Duodenal mucosa (tissue), 2 donors: ENCODE data around the gene BCL2A1.

Experiments used
- H3K27ac ChIP-seq: one replicate; pipeline ENCODE4 v1.7.0; 2013; ENCODE audit warnings: low read depth, low read length
- H3K27me3 ChIP-seq, 2 donors: one replicate each; pipeline ENCODE4 v1.7.0; 2013; ENCODE audit warnings: low read length in 2 of 2, control low read depth in 1 of 2; ENCODE audit not compliant: insufficient read depth in 2 of 2, control insufficient read depth in 1 of 2
- H3K36me3 ChIP-seq, 2 donors: one replicate each; pipeline ENCODE4 v1.7.0; 2013; ENCODE audit warnings: low read length in 2 of 2, control low read depth in 1 of 2; ENCODE audit not compliant: insufficient read depth in 2 of 2, control insufficient read depth in 1 of 2
- H3K4me1 ChIP-seq, 2 donors: one replicate each; pipeline ENCODE4 v1.7.0; 2013; ENCODE audit warnings: low read length in 2 of 2, control low read depth in 1 of 2; ENCODE audit not compliant: insufficient read depth in 2 of 2, control insufficient read depth in 1 of 2
- H3K4me3 ChIP-seq, 2 donors: one replicate each; pipeline ENCODE4 v1.7.0; 2013; ENCODE audit warnings: low read length in 2 of 2, low read depth in 1 of 2
- H3K9ac ChIP-seq, 2 donors: one replicate each; pipeline ENCODE4 v1.7.0; 2013; ENCODE audit warnings: low read length in 2 of 2, low read depth in 1 of 2
- H3K9me3 ChIP-seq, 2 donors: one replicate each; pipeline ENCODE4 v1.7.0; 2013; ENCODE audit warnings: low read length in 2 of 2, control low read depth in 1 of 2; ENCODE audit not compliant: control insufficient read depth in 1 of 2

BCL2A1 gene

GRCh38 chr15:79977431-79978054 is 6.5 kb upstream of the BCL2A1 start:
- Histone ChIP-seq H3K9me3 (no peaks in the 10 kb centered on the region), H3K9ac (no peak overlapping the region), H3K36me3 (no peaks in the 10 kb centered on the region), H3K4me1 (peaks cover 16 to 19% of the 10 kb centered on the region in 2 donors), H3K4me3 (no peak overlapping the region), H3K27ac (no peak overlapping the region), H3K27me3 (no peaks in the 10 kb centered on the region)

DNA sequence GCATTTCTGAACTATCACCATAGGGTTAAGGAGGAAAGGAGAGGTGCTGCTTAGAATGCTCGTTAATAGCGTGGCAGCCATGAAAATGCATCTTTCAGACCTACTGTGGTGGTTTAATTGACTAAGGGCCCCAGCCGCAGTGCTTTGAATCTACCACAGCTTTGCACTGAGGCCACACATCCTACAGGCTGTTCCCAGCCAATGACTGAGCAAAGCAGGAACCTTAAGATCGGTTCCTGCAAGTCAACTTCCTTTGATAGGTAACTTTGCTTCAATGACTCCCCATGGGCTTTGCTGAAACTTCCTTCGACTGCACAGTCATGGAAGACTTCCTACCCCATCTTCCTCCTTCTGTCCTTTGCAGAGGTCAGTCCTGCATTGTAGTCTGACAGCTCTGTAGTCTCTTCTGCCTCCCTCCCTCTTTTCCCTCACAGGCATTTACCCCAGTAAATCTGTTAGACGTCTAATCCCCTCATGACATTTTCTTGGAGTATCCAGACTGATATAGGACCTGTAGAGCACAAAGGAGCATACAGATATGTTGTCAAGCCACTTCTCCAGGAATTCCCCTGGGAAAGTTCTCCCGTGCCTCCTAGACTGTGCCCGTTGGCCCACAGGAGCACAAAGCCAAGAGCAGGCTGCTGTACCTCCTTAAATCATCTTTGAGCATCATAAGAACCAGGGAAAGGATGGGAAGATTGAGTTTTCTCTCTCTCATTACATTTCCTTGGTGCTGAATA is 2.6 kb upstream of the BCL2A1 start:
- Histone ChIP-seq H3K36me3 (no peaks in the 10 kb centered on the region), H3K9ac (no peak overlapping the region), H3K4me3 (no peak overlapping the region), H3K4me1 (peaks cover 6 to 10% of the 10 kb centered on the region in 2 donors), H3K27ac (no peak overlapping the region), H3K27me3 (no peaks in the 10 kb centered on the region), H3K9me3 (no peaks in the 10 kb centered on the region)

DNA sequence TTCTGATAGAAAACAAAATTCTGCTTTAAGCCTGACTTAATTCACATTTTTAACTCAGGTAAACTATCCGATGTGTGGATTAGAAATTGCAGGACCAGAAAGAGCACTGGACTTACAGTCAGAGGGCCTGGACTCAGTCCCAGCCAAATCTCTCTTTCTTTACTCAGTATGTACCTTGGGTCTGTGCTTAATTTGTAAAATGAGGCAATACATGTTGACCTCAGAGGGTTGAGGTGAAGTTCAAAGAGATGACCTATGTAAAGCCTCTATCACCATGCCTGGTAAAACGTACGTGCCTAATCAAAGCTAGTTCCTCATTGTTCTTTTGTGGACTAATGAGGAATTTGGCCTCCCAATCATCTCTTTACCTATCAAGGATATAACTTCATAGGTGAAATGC is 1.9 kb upstream of the BCL2A1 start:
- no peak overlapping the region for H3K4me3 ChIP-seq
- H3K27ac ChIP-seq = no peak overlapping the region
- H3K9me3 ChIP-seq = no peaks in the 10 kb centered on the region
- H3K36me3 ChIP-seq = no peaks in the 10 kb centered on the region
- H3K27me3 ChIP-seq = no peaks in the 10 kb centered on the region
- H3K9ac ChIP-seq = no peak overlapping the region
- peaks cover 0 to 5% of the 10 kb centered on the region in 2 donors for H3K4me1 ChIP-seq

- H3K27ac ChIP-seq = no peak overlapping the region
- H3K36me3 ChIP-seq = no peaks in the 10 kb centered on the region
- H3K4me3 ChIP-seq = peak overlapping the region in 1 of 2 donors; percentile 34
- no peak overlapping the region for H3K9ac ChIP-seq
- no peaks in the 10 kb centered on the region for H3K27me3 ChIP-seq
- H3K9me3 ChIP-seq = no peaks in the 10 kb centered on the region
- peaks cover 0 to 5% of the 10 kb centered on the region in 2 donors for H3K4me1 ChIP-seq
These were observed 815 bp downstream of the BCL2A1 start for GRCh38 chr15:79970181-79970580.

DNA sequence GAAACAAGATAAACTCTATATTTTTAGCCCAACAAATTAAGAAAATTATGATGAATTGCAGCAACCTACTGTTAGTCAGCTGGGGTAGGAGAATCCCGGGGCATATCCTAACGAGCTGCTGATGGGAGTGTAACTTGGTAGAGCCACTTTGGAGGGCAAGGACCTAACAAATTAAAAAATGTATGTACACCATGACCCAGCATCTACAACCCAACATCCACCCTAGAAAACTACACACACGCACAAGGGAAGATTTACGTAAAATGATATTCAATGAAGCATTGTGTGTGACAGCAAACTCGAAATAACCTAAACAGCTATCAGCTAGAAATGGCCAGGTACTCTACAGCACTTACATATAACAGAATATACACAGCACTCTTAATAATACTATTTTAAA is 1.9 kb downstream of the BCL2A1 start:
- Histone ChIP-seq H3K9me3 (no peaks in the 10 kb centered on the region), H3K27ac (no peak overlapping the region), H3K27me3 (no peaks in the 10 kb centered on the region), H3K4me3 (peak overlapping the region; percentile 26 to 40), H3K9ac (no peak overlapping the region), H3K4me1 (peaks cover 0 to 5% of the 10 kb centered on the region in 2 donors), H3K36me3 (no peaks in the 10 kb centered on the region)

- Histone ChIP-seq H3K4me3 (no peak overlapping the region), H3K27ac (peak overlapping the region; percentile 10), H3K9ac (no peak overlapping the region), H3K9me3 (no peaks in the 10 kb centered on the region), H3K36me3 (no peaks in the 10 kb centered on the region), H3K4me1 (no peaks in the 10 kb centered on the region), H3K27me3 (no peaks in the 10 kb centered on the region)
These were observed 3.5 kb downstream of the BCL2A1 start for GRCh38 chr15:79967298-79968182.

GRCh38 chr15:79966634-79967297 is 4.2 kb downstream of the BCL2A1 start:
- no peaks in the 10 kb centered on the region for H3K27me3 ChIP-seq
- H3K9ac ChIP-seq = no peak overlapping the region
- H3K9me3 ChIP-seq = no peaks in the 10 kb centered on the region
- no peak overlapping the region for H3K27ac ChIP-seq
- H3K4me1 ChIP-seq = no peaks in the 10 kb centered on the region
- no peak overlapping the region for H3K4me3 ChIP-seq
- no peaks in the 10 kb centered on the region for H3K36me3 ChIP-seq

DNA sequence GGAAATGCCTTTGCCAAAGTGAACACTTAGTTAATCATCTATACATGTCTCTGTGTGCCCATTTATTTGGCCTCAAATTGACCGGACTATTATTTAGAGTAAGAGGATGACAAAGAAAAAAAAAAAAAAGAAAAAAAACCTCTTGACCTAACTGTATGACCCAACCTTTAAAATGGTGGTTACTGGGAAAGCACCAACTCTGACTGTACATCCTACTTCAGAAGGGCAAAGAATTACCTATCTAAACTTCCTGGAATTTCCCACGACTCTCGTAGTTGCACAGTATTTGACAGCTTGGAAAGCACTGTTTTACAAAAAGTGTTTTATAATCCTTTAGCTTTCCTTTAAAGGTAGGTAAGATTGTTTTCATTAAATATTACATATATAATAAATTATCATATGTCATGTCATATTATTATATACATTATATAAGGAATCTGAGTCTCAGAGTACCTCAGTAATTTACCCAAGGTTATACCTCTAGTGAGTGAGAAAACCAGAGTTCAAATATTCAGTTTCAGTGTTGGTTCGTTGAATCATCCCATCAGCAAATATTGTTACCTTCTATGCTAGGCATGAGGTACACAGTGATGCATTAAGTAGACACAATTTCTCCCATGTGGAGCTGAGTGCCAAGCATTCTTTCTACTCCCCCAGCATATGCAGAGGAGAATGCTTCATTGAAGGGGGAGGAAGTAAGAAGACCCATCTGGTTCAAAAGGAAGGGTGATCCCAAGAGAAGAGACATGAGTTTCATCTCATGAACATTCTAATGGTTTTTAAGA is 5.0 kb downstream of the BCL2A1 start:
- Histone ChIP-seq H3K36me3 (no peaks in the 10 kb centered on the region), H3K9ac (no peak overlapping the region), H3K9me3 (no peaks in the 10 kb centered on the region), H3K4me3 (no peak overlapping the region), H3K27me3 (no peaks in the 10 kb centered on the region), H3K27ac (no peak overlapping the region), H3K4me1 (no peaks in the 10 kb centered on the region)

GRCh38 chr15:79964232-79964805 is 6.7 kb downstream of the BCL2A1 start:
- Histone ChIP-seq H3K9ac (no peak overlapping the region), H3K36me3 (no peaks in the 10 kb centered on the region), H3K27ac (no peak overlapping the region), H3K27me3 (no peaks in the 10 kb centered on the region), H3K9me3 (no peaks in the 10 kb centered on the region), H3K4me1 (no peaks in the 10 kb centered on the region), H3K4me3 (no peak overlapping the region)
